HG02623 (cell line): Measurements from ENCODE around the gene METAP1D.
A peak's percentile ranks its signal among the peaks of the same experiment; 100 is the strongest.
"Not testable (repeated sequence)": the region's sequence is repeated elsewhere in the genome, so short reads cannot be mapped to it uniquely, and the experiment has no call there.

ENCODE experiments used
- ATAC-seq: cut with Tn5 transposase; IDR thresholded peaks from one replicate; pipeline ENCODE4 v1.9.1; 2021; ENCODE audit warnings: moderate library complexity; ENCODE audit not compliant: unreplicated experiment

METAP1D gene

GRCh38 chr2:171996021-171996420 is 3.7 kb upstream of the METAP1D start:
- ATAC-seq = no peak

- not testable (repeated sequence) for ATAC-seq
Observed at GRCh38 chr2:171997031-171997430, 2.7 kb upstream of the METAP1D start.

- peak; percentile 5 for ATAC-seq
Observed at GRCh38 chr2:171999161-171999560, 592 bp upstream of the METAP1D start.

GRCh38 chr2:172000696-172001361 is 1.1 kb downstream of the METAP1D start:
- no peak for ATAC-seq

- ATAC-seq = no peak
Observed at GRCh38 chr2:172007372-172007771, 7.6 kb downstream of the METAP1D start.

- no peak for ATAC-seq
Observed at GRCh38 chr2:172009823-172010222, 10.1 kb downstream of the METAP1D start.

GRCh38 chr2:172011812-172012575 is 12.2 kb downstream of the METAP1D start:
- ATAC-seq = no peak

GRCh38 chr2:172012677-172013391 is 13.1 kb downstream of the METAP1D start:
- ATAC-seq = no peak

GRCh38 chr2:172013396-172013795 is 13.6 kb downstream of the METAP1D start:
- ATAC-seq = peak; percentile 73

- no peak for ATAC-seq
Observed at GRCh38 chr2:172021074-172021931, 21.6 kb downstream of the METAP1D start.

- ATAC-seq = no peak
Observed at GRCh38 chr2:172021955-172022354, 22.2 kb downstream of the METAP1D start.

GRCh38 chr2:172031536-172031935 is 31.8 kb downstream of the METAP1D start:
- no peak for ATAC-seq

- ATAC-seq = no peak
Observed at GRCh38 chr2:172038121-172038520, 38.4 kb downstream of the METAP1D start.

GRCh38 chr2:172038604-172039003 is 38.9 kb downstream of the METAP1D start:
- ATAC-seq = no peak

GRCh38 chr2:172039011-172039704 is 39.4 kb downstream of the METAP1D start:
- ATAC-seq = no peak

GRCh38 chr2:172040311-172040710 is 40.6 kb downstream of the METAP1D start:
- ATAC-seq = no peak

- ATAC-seq = no peak
Observed at GRCh38 chr2:172046080-172046678, 46.4 kb downstream of the METAP1D start.

- ATAC-seq = no peak
Observed at GRCh38 chr2:172046866-172047565, 47.3 kb downstream of the METAP1D start.
